Measurements from ENCODE around the gene COBLL1.

- TF ChIP-seq CTCF (optimal IDR thresholded peaks at IDR 0.05 in 1 of 3, IDR thresholded peaks at IDR 0.05 in 1 of 3, conservative IDR thresholded peaks at IDR 0.05 in 1 of 3; ENCODE audit: extremely low read depth in 1 of 3, insufficient read depth in 2 of 3, low read length in 3 of 3) (no peak), EZH2 (IDR thresholded peaks at IDR 0.05; ENCODE audit: low read length) (no peak)
These were observed 93.7 kb downstream of the COBLL1 start for GRCh38 chr2:164747783-164748433.
